ENCODE data around the gene TRIO. TPM values are rescaled to one million over a fixed set of nuclear protein-coding genes. Genes with fewer than 3 reads are reported as not detected.

The TRIO gene
- total RNA-seq, 1 experiment from 2014 or later, result 68.4 TPM

GRCh38 chr5:14218897-14219573 is 75.9 kb downstream of the TRIO start:
- DNase-seq (ENCODE audit: low read depth, low spot score), result no peak
- ChIA-PET CTCF (no interaction called here), POLR2A (no interaction called here)

More at GRCh38 chr5:14218897-14219573, 75.9 kb downstream of the TRIO start:
- no TSS peak for BruUV-seq (replicated peaks)
- no peaks in the 10 kb centered on the region for H3K9me2 ChIP-seq (ENCODE audit: insufficient read depth)
- RAD21 ChIA-PET (ENCODE audit: low non-redundant PET in 1 of 2, low total read pairs in 2 of 2, uncharacterized antibody in 2 of 2, unreplicated experiment in 2 of 2), result no interaction called here
- TF ChIP-seq JUND (IDR thresholded peaks at IDR 0.05) (no peak), SP1 (IDR thresholded peaks at IDR 0.05; ENCODE audit: low read depth) (no peak), SIN3A (IDR thresholded peaks at IDR 0.05; ENCODE audit: low read depth) (no peak), CEBPB (IDR thresholded peaks at IDR 0.05; ENCODE audit: low read depth) (no peak), EZH2 (IDR thresholded peaks at IDR 0.05) (no peak), POLR2AphosphoS5 (IDR thresholded peaks at IDR 0.05; ENCODE audit: low read depth, low read length) (no peak), MAX (IDR thresholded peaks at IDR 0.05) (no peak), ZNF274 (IDR thresholded peaks at IDR 0.05; ENCODE audit: low read depth, low read length) (no peak), POLR2A (IDR thresholded peaks at IDR 0.05; ENCODE audit: borderline replicate concordance, extremely low read depth, insufficient read depth, insufficient read length) (no peak), CBX3 (IDR thresholded peaks at IDR 0.05; ENCODE audit: low read depth) (no peak), FOSL1 (IDR thresholded peaks at IDR 0.05; ENCODE audit: low read depth) (no peak), ELF1 (IDR thresholded peaks at IDR 0.05; ENCODE audit: borderline replicate concordance, low read depth) (no peak), ZFX (IDR thresholded peaks at IDR 0.05) (no peak), EZH2phosphoT487 (IDR thresholded peaks at IDR 0.05; ENCODE audit: borderline replicate concordance) (no peak)
- TF ChIP-seq, protein P1, sequence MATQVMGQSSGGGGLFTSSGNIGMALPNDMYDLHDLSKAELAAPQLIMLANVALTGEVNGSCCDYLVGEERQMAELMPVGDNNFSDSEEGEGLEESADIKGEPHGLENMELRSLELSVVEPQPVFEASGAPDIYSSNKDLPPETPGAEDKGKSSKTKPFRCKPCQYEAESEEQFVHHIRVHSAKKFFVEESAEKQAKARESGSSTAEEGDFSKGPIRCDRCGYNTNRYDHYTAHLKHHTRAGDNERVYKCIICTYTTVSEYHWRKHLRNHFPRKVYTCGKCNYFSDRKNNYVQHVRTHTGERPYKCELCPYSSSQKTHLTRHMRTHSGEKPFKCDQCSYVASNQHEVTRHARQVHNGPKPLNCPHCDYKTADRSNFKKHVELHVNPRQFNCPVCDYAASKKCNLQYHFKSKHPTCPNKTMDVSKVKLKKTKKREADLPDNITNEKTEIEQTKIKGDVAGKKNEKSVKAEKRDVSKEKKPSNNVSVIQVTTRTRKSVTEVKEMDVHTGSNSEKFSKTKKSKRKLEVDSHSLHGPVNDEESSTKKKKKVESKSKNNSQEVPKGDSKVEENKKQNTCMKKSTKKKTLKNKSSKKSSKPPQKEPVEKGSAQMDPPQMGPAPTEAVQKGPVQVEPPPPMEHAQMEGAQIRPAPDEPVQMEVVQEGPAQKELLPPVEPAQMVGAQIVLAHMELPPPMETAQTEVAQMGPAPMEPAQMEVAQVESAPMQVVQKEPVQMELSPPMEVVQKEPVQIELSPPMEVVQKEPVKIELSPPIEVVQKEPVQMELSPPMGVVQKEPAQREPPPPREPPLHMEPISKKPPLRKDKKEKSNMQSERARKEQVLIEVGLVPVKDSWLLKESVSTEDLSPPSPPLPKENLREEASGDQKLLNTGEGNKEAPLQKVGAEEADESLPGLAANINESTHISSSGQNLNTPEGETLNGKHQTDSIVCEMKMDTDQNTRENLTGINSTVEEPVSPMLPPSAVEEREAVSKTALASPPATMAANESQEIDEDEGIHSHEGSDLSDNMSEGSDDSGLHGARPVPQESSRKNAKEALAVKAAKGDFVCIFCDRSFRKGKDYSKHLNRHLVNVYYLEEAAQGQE (IDR thresholded peaks at IDR 0.05; ENCODE audit: low read depth), result no peak
- TF ChIP-seq, protein P2, sequence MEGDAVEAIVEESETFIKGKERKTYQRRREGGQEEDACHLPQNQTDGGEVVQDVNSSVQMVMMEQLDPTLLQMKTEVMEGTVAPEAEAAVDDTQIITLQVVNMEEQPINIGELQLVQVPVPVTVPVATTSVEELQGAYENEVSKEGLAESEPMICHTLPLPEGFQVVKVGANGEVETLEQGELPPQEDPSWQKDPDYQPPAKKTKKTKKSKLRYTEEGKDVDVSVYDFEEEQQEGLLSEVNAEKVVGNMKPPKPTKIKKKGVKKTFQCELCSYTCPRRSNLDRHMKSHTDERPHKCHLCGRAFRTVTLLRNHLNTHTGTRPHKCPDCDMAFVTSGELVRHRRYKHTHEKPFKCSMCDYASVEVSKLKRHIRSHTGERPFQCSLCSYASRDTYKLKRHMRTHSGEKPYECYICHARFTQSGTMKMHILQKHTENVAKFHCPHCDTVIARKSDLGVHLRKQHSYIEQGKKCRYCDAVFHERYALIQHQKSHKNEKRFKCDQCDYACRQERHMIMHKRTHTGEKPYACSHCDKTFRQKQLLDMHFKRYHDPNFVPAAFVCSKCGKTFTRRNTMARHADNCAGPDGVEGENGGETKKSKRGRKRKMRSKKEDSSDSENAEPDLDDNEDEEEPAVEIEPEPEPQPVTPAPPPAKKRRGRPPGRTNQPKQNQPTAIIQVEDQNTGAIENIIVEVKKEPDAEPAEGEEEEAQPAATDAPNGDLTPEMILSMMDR (IDR thresholded peaks at IDR 0.05 in 2 of 3, conservative IDR thresholded peaks at IDR 0.05 in 1 of 3; ENCODE audit: borderline replicate concordance in 1 of 3, insufficient read depth in 1 of 3, low read depth in 2 of 3, low read length in 2 of 3), result no peak
- TF ChIP-seq, protein P3, sequence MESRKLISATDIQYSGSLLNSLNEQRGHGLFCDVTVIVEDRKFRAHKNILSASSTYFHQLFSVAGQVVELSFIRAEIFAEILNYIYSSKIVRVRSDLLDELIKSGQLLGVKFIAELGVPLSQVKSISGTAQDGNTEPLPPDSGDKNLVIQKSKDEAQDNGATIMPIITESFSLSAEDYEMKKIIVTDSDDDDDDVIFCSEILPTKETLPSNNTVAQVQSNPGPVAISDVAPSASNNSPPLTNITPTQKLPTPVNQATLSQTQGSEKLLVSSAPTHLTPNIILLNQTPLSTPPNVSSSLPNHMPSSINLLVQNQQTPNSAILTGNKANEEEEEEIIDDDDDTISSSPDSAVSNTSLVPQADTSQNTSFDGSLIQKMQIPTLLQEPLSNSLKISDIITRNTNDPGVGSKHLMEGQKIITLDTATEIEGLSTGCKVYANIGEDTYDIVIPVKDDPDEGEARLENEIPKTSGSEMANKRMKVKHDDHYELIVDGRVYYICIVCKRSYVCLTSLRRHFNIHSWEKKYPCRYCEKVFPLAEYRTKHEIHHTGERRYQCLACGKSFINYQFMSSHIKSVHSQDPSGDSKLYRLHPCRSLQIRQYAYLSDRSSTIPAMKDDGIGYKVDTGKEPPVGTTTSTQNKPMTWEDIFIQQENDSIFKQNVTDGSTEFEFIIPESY (IDR thresholded peaks at IDR 0.05; ENCODE audit: extremely low read depth, insufficient replicate concordance, low read length), result no peak
- H2AFZ ChIP-seq (ENCODE audit: low read depth, low read length, poor library complexity, severe bottlenecking), result no peak overlapping the region
- no peaks in the 10 kb centered on the region for H3K9me3 ChIP-seq (ENCODE audit: control insufficient read depth in 1 of 2, insufficient read depth in 1 of 2, low read depth in 1 of 2, low read length in 2 of 2)
- no peak overlapping the region for H3K27ac ChIP-seq (ENCODE audit: low read depth, low read length)
- H3K79me2 ChIP-seq (ENCODE audit: insufficient read depth, low read length), result peaks cover 93% of the 10 kb centered on the region
- H3K27me3 ChIP-seq (ENCODE audit: insufficient read depth, low read length), result no peaks in the 10 kb centered on the region
- H4K20me1 ChIP-seq (ENCODE audit: insufficient read depth), result peaks cover 9% of the 10 kb centered on the region; the same call in 1 of the 2 replicates
- H3K4me2 ChIP-seq (ENCODE audit: low read length), result no peak overlapping the region
- no peak for ATAC-seq
- no peaks in the 10 kb centered on the region for H3K36me3 ChIP-seq (ENCODE audit: control insufficient read depth in 1 of 2, insufficient read depth in 2 of 2, low read length in 2 of 2)
- H3K4me1 ChIP-seq (ENCODE audit: control insufficient read depth in 1 of 2, insufficient read depth in 2 of 2, low read length in 2 of 2), result peaks cover 8 to 13% of the 10 kb centered on the region in 2 experiments; a peak in 3 of 4 replicates
- H3K9ac ChIP-seq (ENCODE audit: low read length), result no peak overlapping the region
- no peak overlapping the region for H3K4me3 ChIP-seq (replicated peaks in 1 of 2; ENCODE audit: low read depth in 1 of 2, low read length in 2 of 2)
- intact Hi-C loops (cut with micrococcal nuclease), result no loop called here

All from HCT116 (cell line).